OCI-LY3 (cell line): ENCODE results near the gene SRP9.

ENCODE experiments used
- H2AFZ ChIP-seq: fragments of 200-600, 300-600 bp; shearing (Covaris generic); 2 replicates; pipeline ENCODE4 v1.6.0; 2014; ENCODE audit warnings: antibody characterized with exemption, low read depth, low read length
- H3K27ac ChIP-seq: fragments of 200-600, 300-600 bp; sonication (generic); 2 replicates; pipeline ENCODE4 v1.5.1; 2014; ENCODE audit warnings: mild to moderate bottlenecking, low read length, moderate library complexity, mixed read lengths
- H3K27me3 ChIP-seq: fragments of 200-600, 300-600 bp; sonication (generic); 2 replicates; pipeline ENCODE4 v1.6.1; 2014; ENCODE audit warnings: low read depth, low read length, mixed read lengths
- H3K36me3 ChIP-seq: fragments of 200-600, 300-600 bp; sonication (generic); replicated peaks from 2 replicates; pipeline ENCODE3; 2014; ENCODE audit warnings: low read depth, low read length, mixed read lengths
- H3K4me1 ChIP-seq: fragments of 300-600, 200-600 bp; sonication (generic); 2 replicates; pipeline ENCODE4 v1.6.1; 2014; ENCODE audit warnings: low read length, mixed read lengths
- H3K4me2 ChIP-seq: fragments of 200-600, 300-600 bp; sonication (generic); 2 replicates; pipeline ENCODE4 v1.6.1; 2014; ENCODE audit warnings: low read length, mixed read lengths
- H3K4me3 ChIP-seq: fragments of 300-600, 200-600 bp; sonication (generic); 2 replicates; pipeline ENCODE4 v1.5.1; 2014; ENCODE audit warnings: antibody characterized with exemption, mild to moderate bottlenecking, low read length, moderate library complexity
- H3K79me2 ChIP-seq: fragments of 300-600, 200-600 bp; shearing (Covaris generic); 2 replicates; pipeline ENCODE4 v1.6.1; 2014; ENCODE audit warnings: mild to moderate bottlenecking, low read length, mixed read lengths
- H3K9ac ChIP-seq: fragments of 300-600, 200-600 bp; shearing (Covaris generic); 2 replicates; pipeline ENCODE4 v1.6.0; 2014; ENCODE audit warnings: mild to moderate bottlenecking, low read length, moderate library complexity
- H3K9me3 ChIP-seq: fragments of 200-600, 300-600 bp; shearing (Covaris generic); 2 replicates; pipeline ENCODE4 v1.6.1; 2014; ENCODE audit warnings: low read length, mixed read lengths; ENCODE audit not compliant: insufficient read depth
- H4K20me1 ChIP-seq: fragments of 200-600, 300-600 bp; sonication (generic); 2 replicates; pipeline ENCODE4 v1.6.1; 2016; ENCODE audit warnings: low read length, mixed read lengths; ENCODE audit not compliant: insufficient read depth
- CTCF ChIP-seq: fragments of 200-600, 300-600 bp; sonication (generic); IDR thresholded peaks from 2 replicates; pipeline ENCODE4 v1.5.1; 2014; ENCODE audit warnings: antibody characterized with exemption, low read length, low read depth
- EZH2phosphoT487 ChIP-seq: fragments of 200-600 bp; shearing (Covaris generic); IDR thresholded peaks from 2 replicates; pipeline ENCODE4 v1.6.1; 2018; ENCODE audit warnings: antibody characterized with exemption, mixed run types, low read depth

The SRP9 gene

GRCh38 chr1:225777583-225778336, at the start of gene SRP9:
Gene SRP9, plus strand, starts transcription at chr1:225777826. Its CDS starts 115 bp downstream, at chr1:225777941.
- Histone ChIP-seq H3K36me3 (peaks cover 19% of the 10 kb centered on the region), H3K27me3 (no peaks in the 10 kb centered on the region), H3K4me3 (peak within 1 kb of the TSS; percentile 78), H3K4me2 (peak within 1 kb of the TSS; percentile 85), H3K9ac (peak within 1 kb of the TSS; percentile 91), H2AFZ (peak within 1 kb of the TSS; percentile 95), H3K27ac (peak within 1 kb of the TSS; percentile 81), H3K4me1 (peaks cover 24% of the 10 kb centered on the region), H3K79me2 (peaks cover 51% of the 10 kb centered on the region), H4K20me1 (peaks cover 42% of the 10 kb centered on the region), H3K9me3 (no peaks in the 10 kb centered on the region)
- TF ChIP-seq CTCF, result peak; percentile 93
- TF ChIP-seq EZH2phosphoT487, result no peak

- Histone ChIP-seq H3K4me2 (no peak overlapping the region), H3K27ac (no peak overlapping the region), H3K9me3 (no peaks in the 10 kb centered on the region), H3K79me2 (no peaks in the 10 kb centered on the region), H3K4me3 (no peak overlapping the region), H3K27me3 (peaks cover 5% of the 10 kb centered on the region; the same call in 1 of the 2 replicates), H3K4me1 (no peaks in the 10 kb centered on the region), H4K20me1 (no peaks in the 10 kb centered on the region), H3K36me3 (no peaks in the 10 kb centered on the region), H2AFZ (no peak overlapping the region), H3K9ac (no peak overlapping the region)
- TF ChIP-seq CTCF (no peak), EZH2phosphoT487 (no peak)
Observed at GRCh38 chr1:225731491-225731890, 46.1 kb upstream of the SRP9 start.

DNA sequence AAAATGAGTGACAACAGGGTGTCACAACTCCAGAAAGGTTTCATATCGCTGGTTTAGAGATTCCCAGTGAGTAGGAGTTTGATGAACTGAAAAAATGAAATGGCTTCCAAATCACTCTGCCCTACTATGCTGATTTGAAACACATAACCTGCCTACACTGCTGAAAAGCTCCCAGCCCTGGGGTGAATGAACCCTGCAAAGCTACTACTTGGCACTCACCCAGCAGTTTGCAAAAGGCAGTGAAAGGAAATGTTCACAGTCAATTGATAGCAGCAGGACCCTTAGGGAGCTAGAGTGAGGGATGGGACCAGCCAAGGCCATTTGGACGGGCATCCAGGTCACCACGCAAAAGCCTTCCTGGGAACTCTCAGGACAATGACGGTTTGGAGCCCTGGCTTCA, 44.4 kb upstream of the SRP9 start:
- H3K4me3 ChIP-seq, result no peak overlapping the region
- H4K20me1 ChIP-seq, result no peaks in the 10 kb centered on the region
- H3K79me2 ChIP-seq, result no peaks in the 10 kb centered on the region
- H3K27ac ChIP-seq, result no peak overlapping the region
- no peak overlapping the region for H3K9ac ChIP-seq
- H3K4me1 ChIP-seq, result no peaks in the 10 kb centered on the region
- TF ChIP-seq EZH2phosphoT487 (no peak), CTCF (no peak)
- no peaks in the 10 kb centered on the region for H3K9me3 ChIP-seq
- H3K27me3 ChIP-seq, result no peaks in the 10 kb centered on the region
- H3K4me2 ChIP-seq, result no peak overlapping the region
- H2AFZ ChIP-seq, result no peak overlapping the region
- no peaks in the 10 kb centered on the region for H3K36me3 ChIP-seq

DNA sequence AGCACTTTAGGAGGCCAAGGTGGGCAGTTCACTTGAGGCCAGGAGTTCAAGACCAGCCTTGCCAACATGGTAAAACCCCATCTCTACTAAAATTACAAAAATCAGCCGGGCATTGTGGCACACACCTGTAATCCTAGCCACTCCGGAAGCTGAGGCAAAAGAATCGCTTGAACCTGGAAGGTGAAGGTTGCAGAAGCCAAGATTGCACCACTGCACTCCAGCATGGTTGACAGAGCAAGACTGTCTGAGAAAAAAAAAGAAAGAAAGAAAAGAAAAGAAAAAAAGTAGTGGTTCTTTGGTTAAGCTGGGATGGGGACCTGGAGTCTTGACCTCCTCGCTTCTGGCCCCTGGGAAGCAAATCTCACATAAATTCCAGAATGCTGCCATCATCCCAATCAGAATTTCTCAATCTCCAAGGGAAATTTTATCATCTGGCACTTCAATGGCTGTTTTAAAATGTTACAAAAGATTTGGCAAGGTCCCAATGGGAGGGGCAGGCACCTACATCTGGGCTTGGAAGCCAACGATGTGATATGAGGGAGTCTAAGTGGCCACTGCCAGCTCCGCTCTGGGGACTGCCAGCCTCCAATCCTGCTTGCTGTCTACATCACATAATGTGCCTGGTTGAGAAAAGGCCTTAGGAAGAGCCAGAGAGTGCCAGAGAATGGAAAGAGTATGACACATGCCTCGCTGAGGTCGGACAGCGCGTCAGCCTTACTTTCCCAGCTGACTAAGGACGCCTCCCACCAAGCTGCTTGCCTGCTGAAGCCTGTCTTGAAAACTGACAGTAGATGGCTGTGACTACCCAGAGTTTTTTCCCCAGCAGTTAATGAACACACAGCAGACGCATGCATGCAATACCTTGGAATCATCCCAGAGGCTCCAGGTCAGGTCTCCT, 42.1 kb upstream of the SRP9 start:
- Histone ChIP-seq H4K20me1 (no peaks in the 10 kb centered on the region), H3K9me3 (no peaks in the 10 kb centered on the region), H3K27ac (no peak overlapping the region), H3K36me3 (no peaks in the 10 kb centered on the region), H3K27me3 (no peaks in the 10 kb centered on the region), H3K4me3 (no peak overlapping the region), H2AFZ (no peak overlapping the region), H3K4me2 (no peak overlapping the region), H3K79me2 (no peaks in the 10 kb centered on the region), H3K4me1 (no peaks in the 10 kb centered on the region), H3K9ac (no peak overlapping the region)
- no peak for TF ChIP-seq CTCF
- no peak for TF ChIP-seq EZH2phosphoT487
